HEK293 (cell line): ENCODE results near the gene EIF5B.

Source experiments
- ATF2 ChIP-seq: fragments of 450-650 bp; formaldehyde crosslinking; IDR thresholded peaks from 2 replicates; pipeline ENCODE4 v1.5.1; 2016; ENCODE audit warnings: missing biosample characterization, missing genetic modification characterization, low read depth
- HOXD13 ChIP-seq: sonication (generic); formaldehyde crosslinking; IDR thresholded peaks from 2 replicates; pipeline ENCODE4 v1.8.0; 2022; ENCODE audit warnings: missing genetic modification reagents, borderline replicate concordance
- PBX3 ChIP-seq: sonication (generic); formaldehyde crosslinking; IDR thresholded peaks from 2 replicates; pipeline ENCODE4 v1.8.1; 2022; ENCODE audit warnings: mild to moderate bottlenecking, moderate library complexity, missing genetic modification reagents
- PRDM6 ChIP-seq: fragments of 450-650 bp; formaldehyde crosslinking; IDR thresholded peaks from 2 replicates; pipeline ENCODE4 v1.5.1; 2017; ENCODE audit warnings: missing biosample characterization, missing genetic modification characterization
- REST ChIP-seq: fragments of 450-650 bp; formaldehyde crosslinking; IDR thresholded peaks from 2 replicates; pipeline ENCODE4 v1.5.1; 2016; ENCODE audit warnings: missing biosample characterization, missing genetic modification characterization
- ZBTB20 ChIP-seq: fragments of 450-650 bp; formaldehyde crosslinking; IDR thresholded peaks from 2 replicates; pipeline ENCODE4 v1.5.1; 2016; ENCODE audit warnings: missing biosample characterization, missing genetic modification characterization
- ZBTB26 ChIP-seq: fragments of 450-650 bp; formaldehyde crosslinking; optimal IDR thresholded peaks from 2 replicates; pipeline ENCODE3; 2016; ENCODE audit warnings: missing biosample characterization, mild to moderate bottlenecking, missing genetic modification characterization
- ZNF16 ChIP-seq: fragments of 450-650 bp; formaldehyde crosslinking; IDR thresholded peaks from 2 replicates; pipeline ENCODE4 v1.5.1; 2016; ENCODE audit warnings: low read depth, missing biosample characterization, missing genetic modification characterization
- ZNF280D ChIP-seq: fragments of 450-650 bp; formaldehyde crosslinking; IDR thresholded peaks from 2 replicates; pipeline ENCODE4 v1.5.1; 2016; ENCODE audit warnings: missing biosample characterization, missing genetic modification characterization
- ZNF302 ChIP-seq: fragments of 450-650 bp; formaldehyde crosslinking; IDR thresholded peaks from 2 replicates; pipeline ENCODE4 v1.5.1; 2016; ENCODE audit warnings: missing biosample characterization, missing genetic modification characterization, low read depth
- ZNF324 ChIP-seq: fragments of 450-650 bp; formaldehyde crosslinking; IDR thresholded peaks from 2 replicates; pipeline ENCODE4 v1.5.1; 2016; ENCODE audit warnings: missing biosample characterization, missing genetic modification characterization
- ZNF335 ChIP-seq: fragments of 450-650 bp; formaldehyde crosslinking; conservative IDR thresholded peaks from 2 replicates; pipeline ENCODE4 v1.5.1; 2016; ENCODE audit warnings: missing biosample characterization, missing genetic modification characterization
- ZNF521 ChIP-seq: fragments of 450-650 bp; formaldehyde crosslinking; IDR thresholded peaks from 2 replicates; pipeline ENCODE4 v1.5.1; 2017; ENCODE audit warnings: missing biosample characterization, mild to moderate bottlenecking, missing genetic modification characterization
- ZNF596 ChIP-seq: fragments of 450-650 bp; IDR thresholded peaks from 2 replicates; pipeline ENCODE4 v1.5.0; 2018; ENCODE audit warnings: missing biosample characterization, mild to moderate bottlenecking, missing genetic modification characterization, moderate library complexity
- ZNF600 ChIP-seq: fragments of 450-650 bp; formaldehyde crosslinking; IDR thresholded peaks from 2 replicates; pipeline ENCODE4 v1.5.1; 2016; ENCODE audit warnings: missing biosample characterization, missing genetic modification characterization
- ZNF639 ChIP-seq: fragments of 450-650 bp; formaldehyde crosslinking; IDR thresholded peaks from 2 replicates; pipeline ENCODE4 v1.5.1; 2016; ENCODE audit warnings: missing biosample characterization, missing genetic modification characterization
- ZNF645 ChIP-seq: fragments of 450-650 bp; formaldehyde crosslinking; IDR thresholded peaks from 2 replicates; pipeline ENCODE4; 2016; ENCODE audit warnings: missing biosample characterization, missing genetic modification characterization
- ZNF768 ChIP-seq: fragments of 450-650 bp; formaldehyde crosslinking; IDR thresholded peaks from 2 replicates; pipeline ENCODE4 v1.5.1; 2018; ENCODE audit warnings: missing biosample characterization, mild to moderate bottlenecking, missing genetic modification characterization
- ZNF791 ChIP-seq: fragments of 450-650 bp; formaldehyde crosslinking; IDR thresholded peaks from 2 replicates; pipeline ENCODE4 v1.5.1; 2016; ENCODE audit warnings: missing biosample characterization, missing genetic modification characterization
- ZNF830 ChIP-seq: fragments of 450-650 bp; IDR thresholded peaks from 2 replicates; pipeline ENCODE4 v1.5.0; 2018; ENCODE audit warnings: missing biosample characterization, missing genetic modification characterization, low read depth, mild to moderate bottlenecking, moderate library complexity

EIF5B gene

GRCh38 chr2:99335911-99336803 is 1.0 kb upstream of the EIF5B start, which contains the start of gene TXNDC9 (continued):
- TF ChIP-seq ZBTB26 (tag by site-specific recombination) (peak; percentile 53), ZNF16 (tag by site-specific recombination) (no peak), ZNF830 (tag by site-specific recombination) (no peak), ZNF791 (tag by site-specific recombination) (no peak), ZNF596 (tag by site-specific recombination) (0 out of 2 replicates have a peak, but pooled peaks have one; percentile 0), ZNF521 (tag by site-specific recombination) (no peak), HOXD13 (no peak), ZNF324 (tag by site-specific recombination) (peak; percentile 63; the same call in 1 of the 2 replicates), REST (tag by site-specific recombination) (no peak), PBX3 (CRISPR knock-in tag) (no peak), ZNF768 (no peak), ATF2 (no peak), ZNF645 (tag by site-specific recombination) (no peak), ZNF302 (no peak), ZNF335 (tag by site-specific recombination) (peak; percentile 92), PRDM6 (tag by site-specific recombination) (no peak), ZBTB20 (peak; percentile 93), ZNF280D (tag by site-specific recombination) (no peak), ZNF639 (tag by site-specific recombination) (no peak; the same call in 1 of the 2 replicates), ZNF600 (peak; percentile 48; the same call in 1 of the 2 replicates)
